ENCODE results near the gene ZMYM2. TPM values are rescaled to one million over a fixed set of nuclear protein-coding genes. Genes with fewer than 3 reads are reported as not detected.

ZMYM2 gene
- total and polyA plus RNA-seq, 2 of the 13 experiments (the other 11 are each of a cell fraction or from before 2014, with no cell fraction given), result 22.4 to 40.8 TPM

DNA sequence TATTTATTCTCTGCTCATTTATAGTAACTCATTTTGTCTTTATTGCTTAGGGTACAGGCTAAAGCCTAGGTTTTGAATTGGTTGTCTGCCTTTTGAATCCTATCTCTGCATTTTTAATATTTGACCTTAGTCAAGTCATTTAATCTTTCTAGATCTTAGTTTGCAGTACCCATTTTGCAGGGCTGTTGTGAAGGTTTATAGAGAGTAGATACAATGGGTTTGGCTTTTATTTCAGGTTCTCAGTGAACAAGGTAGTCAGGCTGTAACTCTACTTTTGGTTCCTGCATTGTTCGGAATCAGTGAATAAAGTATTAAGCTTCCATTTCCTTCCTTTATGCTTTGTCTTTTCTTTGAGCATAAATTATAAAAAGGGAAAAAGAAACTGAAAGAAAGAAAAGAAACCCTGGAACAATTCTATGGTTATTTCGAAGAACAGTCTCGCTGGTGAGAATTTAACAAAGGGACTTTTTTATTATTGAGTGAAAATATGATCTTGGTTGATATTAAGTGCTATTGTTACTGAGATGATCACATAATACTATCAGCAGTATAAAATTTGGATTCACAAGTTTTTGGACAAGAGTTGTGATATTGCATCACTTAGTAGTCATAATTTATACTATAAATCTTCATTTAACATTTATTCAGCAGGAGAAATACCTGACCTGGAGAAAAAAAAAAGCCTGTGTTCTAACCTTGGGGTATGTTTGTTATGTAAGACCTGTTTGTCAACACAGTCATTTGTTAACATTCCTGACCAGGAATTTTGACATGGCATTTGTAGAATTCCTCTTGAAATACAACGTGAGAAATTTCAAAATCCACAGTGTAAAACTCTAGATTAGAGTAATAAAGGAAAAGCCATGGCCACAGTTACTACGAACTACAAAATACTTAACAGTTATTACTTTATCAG is 91.3 kb downstream of the ZMYM2 start (continued):
- TF ChIP-seq, protein P1, sequence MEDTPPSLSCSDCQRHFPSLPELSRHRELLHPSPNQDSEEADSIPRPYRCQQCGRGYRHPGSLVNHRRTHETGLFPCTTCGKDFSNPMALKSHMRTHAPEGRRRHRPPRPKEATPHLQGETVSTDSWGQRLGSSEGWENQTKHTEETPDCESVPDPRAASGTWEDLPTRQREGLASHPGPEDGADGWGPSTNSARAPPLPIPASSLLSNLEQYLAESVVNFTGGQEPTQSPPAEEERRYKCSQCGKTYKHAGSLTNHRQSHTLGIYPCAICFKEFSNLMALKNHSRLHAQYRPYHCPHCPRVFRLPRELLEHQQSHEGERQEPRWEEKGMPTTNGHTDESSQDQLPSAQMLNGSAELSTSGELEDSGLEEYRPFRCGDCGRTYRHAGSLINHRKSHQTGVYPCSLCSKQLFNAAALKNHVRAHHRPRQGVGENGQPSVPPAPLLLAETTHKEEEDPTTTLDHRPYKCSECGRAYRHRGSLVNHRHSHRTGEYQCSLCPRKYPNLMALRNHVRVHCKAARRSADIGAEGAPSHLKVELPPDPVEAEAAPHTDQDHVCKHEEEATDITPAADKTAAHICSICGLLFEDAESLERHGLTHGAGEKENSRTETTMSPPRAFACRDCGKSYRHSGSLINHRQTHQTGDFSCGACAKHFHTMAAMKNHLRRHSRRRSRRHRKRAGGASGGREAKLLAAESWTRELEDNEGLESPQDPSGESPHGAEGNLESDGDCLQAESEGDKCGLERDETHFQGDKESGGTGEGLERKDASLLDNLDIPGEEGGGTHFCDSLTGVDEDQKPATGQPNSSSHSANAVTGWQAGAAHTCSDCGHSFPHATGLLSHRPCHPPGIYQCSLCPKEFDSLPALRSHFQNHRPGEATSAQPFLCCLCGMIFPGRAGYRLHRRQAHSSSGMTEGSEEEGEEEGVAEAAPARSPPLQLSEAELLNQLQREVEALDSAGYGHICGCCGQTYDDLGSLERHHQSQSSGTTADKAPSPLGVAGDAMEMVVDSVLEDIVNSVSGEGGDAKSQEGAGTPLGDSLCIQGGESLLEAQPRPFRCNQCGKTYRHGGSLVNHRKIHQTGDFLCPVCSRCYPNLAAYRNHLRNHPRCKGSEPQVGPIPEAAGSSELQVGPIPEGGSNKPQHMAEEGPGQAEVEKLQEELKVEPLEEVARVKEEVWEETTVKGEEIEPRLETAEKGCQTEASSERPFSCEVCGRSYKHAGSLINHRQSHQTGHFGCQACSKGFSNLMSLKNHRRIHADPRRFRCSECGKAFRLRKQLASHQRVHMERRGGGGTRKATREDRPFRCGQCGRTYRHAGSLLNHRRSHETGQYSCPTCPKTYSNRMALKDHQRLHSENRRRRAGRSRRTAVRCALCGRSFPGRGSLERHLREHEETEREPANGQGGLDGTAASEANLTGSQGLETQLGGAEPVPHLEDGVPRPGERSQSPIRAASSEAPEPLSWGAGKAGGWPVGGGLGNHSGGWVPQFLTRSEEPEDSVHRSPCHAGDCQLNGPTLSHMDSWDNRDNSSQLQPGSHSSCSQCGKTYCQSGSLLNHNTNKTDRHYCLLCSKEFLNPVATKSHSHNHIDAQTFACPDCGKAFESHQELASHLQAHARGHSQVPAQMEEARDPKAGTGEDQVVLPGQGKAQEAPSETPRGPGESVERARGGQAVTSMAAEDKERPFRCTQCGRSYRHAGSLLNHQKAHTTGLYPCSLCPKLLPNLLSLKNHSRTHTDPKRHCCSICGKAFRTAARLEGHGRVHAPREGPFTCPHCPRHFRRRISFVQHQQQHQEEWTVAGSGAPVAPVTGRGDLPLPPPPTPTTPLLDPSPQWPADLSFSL (CRISPR knock-in tag; IDR thresholded peaks at IDR 0.05), result no peak
- TF ChIP-seq ZNF30 (CRISPR knock-in tag; IDR thresholded peaks at IDR 0.05) (no peak), ZNF460 (CRISPR knock-in tag; IDR thresholded peaks at IDR 0.05; ENCODE audit: borderline replicate concordance) (no peak)

DNA sequence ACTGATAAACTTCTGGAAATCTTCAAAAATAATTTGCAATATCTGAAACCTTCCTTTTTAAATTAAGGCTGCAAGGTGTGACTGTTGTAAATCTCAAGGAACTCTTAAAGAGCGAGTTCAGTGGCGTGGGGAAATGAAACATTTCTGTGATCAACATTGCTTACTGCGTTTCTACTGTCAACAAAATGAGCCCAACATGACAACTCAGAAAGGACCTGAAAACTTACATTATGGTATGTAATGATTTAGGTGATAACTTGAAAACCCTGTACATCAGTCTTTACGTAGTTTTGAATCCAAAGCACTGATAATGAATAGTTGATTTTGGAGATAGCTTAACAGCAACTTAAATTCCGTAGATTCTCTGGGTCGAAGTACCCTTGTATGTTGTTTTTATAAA is 92.8 kb downstream of the ZMYM2 start:
- CTCF ChIA-PET (ENCODE audit: low intra/inter-chr PET ratio, low total read pairs), result no interaction called here
- no TSS peak for BruUV-seq (replicated peaks)
- Histone ChIP-seq H3K79me2 (ENCODE audit: insufficient read depth, low read length) (no peaks in the 10 kb centered on the region), H3K4me2 (ENCODE audit: low read depth, low read length) (no peak overlapping the region), H4K20me1 (ENCODE audit: insufficient read depth, low read length) (no peaks in the 10 kb centered on the region), H3K9me3 (ENCODE audit: low read length) (no peaks in the 10 kb centered on the region), H3K27ac (ENCODE audit: extremely low read length, insufficient read depth, low read length) (no peak overlapping the region), H3K4me3 (replicated peaks in 1 of 3; ENCODE audit: insufficient read depth in 1 of 3, low read depth in 2 of 3, low read length in 3 of 3) (no peak overlapping the region), H3K27me3 (ENCODE audit: control insufficient read depth in 1 of 2, insufficient read depth in 2 of 2, low read length in 2 of 2) (no peaks in the 10 kb centered on the region), H3K4me1 (ENCODE audit: insufficient read depth, low read length) (no peaks in the 10 kb centered on the region), H3K9ac (ENCODE audit: insufficient read depth, low read depth, low read length) (no peak overlapping the region), H3K36me3 (replicated peaks in 1 of 2; ENCODE audit: control insufficient read depth in 1 of 2, insufficient read depth in 2 of 2, low read length in 2 of 2) (peaks cover 0 to 1% of the 10 kb centered on the region in 2 experiments; a peak in 2 of 5 replicates), H2AFZ (ENCODE audit: low read length) (no peak overlapping the region)
- WGBS (ENCODE audit: low lambda C conversion rate), result 82% methylated on average over 6 of the region's 6 CpGs
- DNase-seq (ENCODE audit: low spot score) (no peak), FAIRE-seq (no peak), ATAC-seq (no peak)
- intact Hi-C loops (cut with micrococcal nuclease; ENCODE audit: unreplicated experiment), result loop anchor here (1.0 kb wide), 1 partner anchor 36 kb away; no protein-coding TSS in a partner anchor
- TF ChIP-seq FOXA1 (IDR thresholded peaks at IDR 0.05), result no peak
- no peak for TF ChIP-seq FOXA1 (CRISPR knock-in tag; IDR thresholded peaks at IDR 0.05)
- no peak for TF ChIP-seq KLF16 (CRISPR knock-in tag; IDR thresholded peaks at IDR 0.05)
- TF ChIP-seq, protein P2, sequence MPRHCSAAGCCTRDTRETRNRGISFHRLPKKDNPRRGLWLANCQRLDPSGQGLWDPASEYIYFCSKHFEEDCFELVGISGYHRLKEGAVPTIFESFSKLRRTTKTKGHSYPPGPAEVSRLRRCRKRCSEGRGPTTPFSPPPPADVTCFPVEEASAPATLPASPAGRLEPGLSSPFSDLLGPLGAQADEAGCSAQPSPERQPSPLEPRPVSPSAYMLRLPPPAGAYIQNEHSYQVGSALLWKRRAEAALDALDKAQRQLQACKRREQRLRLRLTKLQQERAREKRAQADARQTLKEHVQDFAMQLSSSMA (CRISPR knock-in tag; IDR thresholded peaks at IDR 0.05), result no peak
- in situ Hi-C loops (cut with HindIII; ENCODE audit: extremely low pct_ligation_motif_present, low pct_unique_long_range_greater_than_20kb), result no loop called here
- POLR2A ChIA-PET, result no interaction called here
